H1 (cell line): Measurements from ENCODE around the gene URAD. TPM values are rescaled to one million over a fixed set of nuclear protein-coding genes. Genes with fewer than 3 reads are reported as not detected.

Experiments
- CBX8 ChIP-seq: fragments of 300-800, 300-1000 bp; sonication (generic); IDR thresholded peaks from 2 replicates; pipeline ENCODE4 v1.7.1; 2016; ENCODE audit warnings: low read depth, low read length, borderline replicate concordance
- FOSL1 ChIP-seq: IDR thresholded peaks from 2 replicates; pipeline ENCODE4 v1.6.1; 2011; ENCODE audit warnings: mild to moderate bottlenecking, low read depth, low read length, moderate library complexity; ENCODE audit not compliant: insufficient read depth
- JUN ChIP-seq: IDR thresholded peaks from 2 replicates; pipeline ENCODE4 v1.6.1; 2011; ENCODE audit warnings: low read depth, mild to moderate bottlenecking, improper control_type of control experiment, low read length
- SAP30 ChIP-seq: fragments of 300-600 bp; sonication (generic); IDR thresholded peaks from 2 replicates; pipeline ENCODE4 v1.7.1; 2012; ENCODE audit warnings: low read length, moderate library complexity, mild to moderate bottlenecking, inconsistent platforms; ENCODE audit not compliant: insufficient read depth, insufficient replicate concordance
- polyA plus RNA-seq, 7 experiments: library from polyadenylated mRNA; depleted of rRNA in 3 of 7; stranded (reverse) in 5 of 7; unstranded in 2 of 7; fragments of >200 nt in 5 of 7; fragments of 200-250 nt in 2 of 7; gene quantifications; 1 replicate in 5 of 7; 2 replicates in 1 of 7; 4 replicates in 1 of 7; pipeline versions ENCODE4 v1.2.1 to v1.2.3, GENCODE V29; 2011 to 2013; ENCODE audit warnings: missing spikeins in 2 of 7, mixed read lengths in 2 of 7
- total RNA-seq: library from RNA; stranded (reverse); fragmentation: NEBNext Ultra II Directional; extraction: Animal tissue kit (Norgen Biotek cat#: 25700); gene quantifications from 2 replicates; pipeline ENCODE4 v1.2.1, GENCODE V29; 2021

URAD gene
- total and polyA plus RNA-seq, 2 of the 8 experiments (the other 6 are each of a cell fraction or from before 2014, with no cell fraction given): not detected

- no peak for TF ChIP-seq SAP30
- TF ChIP-seq JUN: no peak
- no peak for TF ChIP-seq CBX8
- TF ChIP-seq FOSL1: no peak
These were observed 33.4 kb downstream of the URAD start (continued) for GRCh38 chr13:27955014-27955591.
